ENCODE measurements around the gene NUDT14. TPM values are rescaled to one million over a fixed set of nuclear protein-coding genes. Genes with fewer than 3 reads are reported as not detected.

NUDT14 gene
- total RNA-seq, 2 donors from 2014 or later = 4.1 to 23.6 TPM

- Histone ChIP-seq H3K27ac (no peak overlapping the region), H3K36me3 (peaks cover 20% of the 10 kb centered on the region), H3K27me3 (replicated peaks; ENCODE audit: insufficient read depth) (no peaks in the 10 kb centered on the region), H3K4me3 (no peak overlapping the region), H3K9me3 (no peaks in the 10 kb centered on the region), H3K4me1 (ENCODE audit: control insufficient read depth in 1 of 2, low read depth in 2 of 2) (no peaks in the 10 kb centered on the region)
- ATAC-seq (ENCODE audit: insufficient number of reproducible peaks, low FRiP score, low read depth) (no peak), DNase-seq (ENCODE audit: low spot score) (no peak)
- TF ChIP-seq CTCF (IDR thresholded peaks at IDR 0.05) = no peak
These were observed 43.9 kb upstream of the NUDT14 start for GRCh38 chr14:105224845-105225570.

DNA sequence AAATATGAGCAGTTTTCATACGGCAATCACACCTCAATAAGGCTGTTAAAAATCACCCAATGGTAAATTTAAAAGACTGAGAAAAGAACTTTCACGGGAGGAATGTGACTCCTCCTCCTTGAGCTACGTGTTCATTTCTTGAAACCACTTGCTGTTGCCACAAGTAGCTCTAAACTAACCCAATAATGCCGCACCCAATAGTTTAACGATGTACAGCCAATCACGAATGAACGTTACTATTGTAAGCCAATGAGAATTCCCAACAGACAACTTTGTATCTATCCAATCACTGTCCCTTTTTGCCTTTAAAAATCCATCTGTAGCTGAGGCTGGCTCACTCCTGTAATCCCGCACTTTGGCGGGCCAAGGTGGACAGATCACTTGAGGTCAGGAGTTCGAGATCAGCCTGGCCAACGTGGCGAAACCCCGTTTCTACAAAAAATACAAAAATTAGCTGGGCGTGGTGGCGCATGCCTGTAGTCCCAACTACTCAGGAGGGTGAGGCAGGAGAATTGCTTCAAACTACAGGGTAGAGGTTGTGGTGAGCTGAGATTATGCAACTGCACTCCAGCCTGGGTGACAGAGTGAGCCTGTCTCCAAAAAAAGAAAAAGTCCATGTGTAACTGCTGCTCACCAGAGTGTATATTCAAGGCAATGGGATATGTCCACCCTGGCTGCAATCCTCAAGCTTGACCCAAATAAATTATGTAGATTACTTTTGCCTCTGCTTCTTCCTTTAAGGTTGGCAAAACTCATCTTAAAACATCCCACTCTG, 42.8 kb upstream of the NUDT14 start:
- Histone ChIP-seq H3K4me1 (ENCODE audit: control insufficient read depth in 1 of 2, low read depth in 2 of 2) (no peaks in the 10 kb centered on the region), H3K36me3 (peaks cover 28% of the 10 kb centered on the region), H3K27ac (no peak overlapping the region), H3K4me3 (no peak overlapping the region), H3K27me3 (replicated peaks; ENCODE audit: insufficient read depth) (no peaks in the 10 kb centered on the region), H3K9me3 (no peaks in the 10 kb centered on the region)
- ATAC-seq (ENCODE audit: insufficient number of reproducible peaks, low FRiP score, low read depth) (no peak), DNase-seq (ENCODE audit: low spot score) (no peak)
- TF ChIP-seq CTCF (IDR thresholded peaks at IDR 0.05) = no peak

GRCh38 chr14:105223260-105223659, 42.1 kb upstream of the NUDT14 start:
- TF ChIP-seq CTCF (IDR thresholded peaks at IDR 0.05) = no peak

DNA sequence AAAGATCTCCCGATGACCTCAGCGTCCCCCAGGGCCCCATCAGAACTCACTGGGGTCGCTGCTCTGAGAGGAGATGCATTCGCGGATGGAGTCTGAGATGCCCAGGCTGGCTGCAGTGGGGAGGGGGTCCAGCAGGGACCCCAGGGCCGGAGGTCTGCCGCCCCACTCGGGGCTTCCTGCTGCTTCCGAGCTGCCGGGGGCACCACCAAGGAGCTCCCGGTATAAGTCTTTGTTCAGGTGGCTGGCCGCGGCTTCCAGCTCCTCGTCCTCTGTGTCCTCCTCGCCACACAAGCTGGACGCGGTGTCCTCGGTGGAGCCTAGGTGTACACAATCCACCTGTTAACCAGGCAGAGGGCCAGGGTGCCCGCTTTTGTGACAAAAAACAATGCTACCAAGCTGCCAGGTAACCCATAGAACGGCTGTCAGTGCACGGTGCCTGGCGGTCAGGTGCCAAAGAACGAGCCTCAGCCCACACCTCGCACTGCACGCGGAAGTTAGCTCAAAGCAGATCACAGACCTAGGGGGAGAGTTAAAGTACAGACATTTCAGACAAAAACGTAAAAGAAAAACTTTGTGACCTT, 40.6 kb upstream of the NUDT14 start:
- no peaks in the 10 kb centered on the region for H3K27me3 ChIP-seq (replicated peaks; ENCODE audit: insufficient read depth)
- no peak overlapping the region for H3K4me3 ChIP-seq
- no peak for DNase-seq (ENCODE audit: low spot score)
- no peaks in the 10 kb centered on the region for H3K9me3 ChIP-seq
- no peak for TF ChIP-seq CTCF (IDR thresholded peaks at IDR 0.05)
- H3K4me1 ChIP-seq (ENCODE audit: control insufficient read depth in 1 of 2, low read depth in 2 of 2) = no peaks in the 10 kb centered on the region
- H3K27ac ChIP-seq = no peak overlapping the region
- no peak for ATAC-seq (ENCODE audit: insufficient number of reproducible peaks, low FRiP score, low read depth)
- peaks cover 41% of the 10 kb centered on the region for H3K36me3 ChIP-seq

More at GRCh38 chr14:105223260-105223659, 42.1 kb upstream of the NUDT14 start:
- H3K27me3 ChIP-seq (replicated peaks; ENCODE audit: insufficient read depth) = no peaks in the 10 kb centered on the region
- peaks cover 33% of the 10 kb centered on the region for H3K36me3 ChIP-seq
- no peak overlapping the region for H3K27ac ChIP-seq
- H3K4me1 ChIP-seq (ENCODE audit: control insufficient read depth in 1 of 2, low read depth in 2 of 2) = no peaks in the 10 kb centered on the region
- no peak for ATAC-seq (ENCODE audit: insufficient number of reproducible peaks, low FRiP score, low read depth)
- H3K9me3 ChIP-seq = no peaks in the 10 kb centered on the region
- no peak overlapping the region for H3K4me3 ChIP-seq
- no peak for DNase-seq (ENCODE audit: low spot score)

Data from thoracic aorta (tissue), 2 donors.